ENCODE measurements around the gene MAGI3.
"Not testable (repeated sequence)": the region's sequence is repeated elsewhere in the genome, so short reads cannot be mapped to it uniquely, and the experiment has no call there.

The MAGI3 gene

DNA sequence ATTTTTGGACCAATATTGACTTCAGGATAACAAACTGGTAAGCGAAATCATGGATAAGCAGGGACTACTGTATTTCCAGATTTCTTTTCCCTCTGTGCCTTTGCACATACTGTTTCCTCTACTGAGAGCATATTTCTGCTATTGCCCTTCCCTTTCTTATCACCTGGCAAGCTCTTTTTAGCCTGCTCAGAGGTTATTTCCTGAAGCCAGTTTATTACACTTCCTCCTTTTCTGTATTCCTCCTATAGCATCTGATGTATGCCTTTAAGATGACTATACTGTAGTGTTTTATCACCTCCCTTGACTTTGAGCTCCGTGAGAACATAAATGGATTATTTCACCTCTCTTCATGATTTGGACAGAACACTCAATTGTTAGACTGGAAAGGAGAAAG lies 49.0 kb downstream of the MAGI3 start:
- no peak for FAIRE-seq
- no peak for DNase-seq (ENCODE audit: low spot score)

DNA sequence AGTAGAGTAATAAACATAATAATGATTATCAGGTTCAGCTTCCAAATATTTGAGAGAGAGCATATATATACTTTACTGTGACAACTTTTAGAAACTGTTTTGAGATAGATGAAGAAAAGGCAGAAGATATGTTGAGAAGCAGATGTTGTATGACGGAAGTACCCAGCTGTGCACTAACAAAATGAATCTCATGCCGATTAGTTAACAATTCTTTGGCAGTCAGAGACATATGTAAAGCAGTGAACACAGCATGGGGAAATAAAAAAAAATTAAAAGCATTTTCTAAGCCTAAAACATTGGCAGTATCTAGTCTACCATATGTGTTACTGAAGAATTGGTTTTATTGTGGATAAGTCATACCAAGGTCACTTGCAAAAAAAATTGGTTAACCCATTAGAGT lies 51.8 kb downstream of the MAGI3 start:
- FAIRE-seq: no peak
- DNase-seq (ENCODE audit: low spot score): no peak

DNA sequence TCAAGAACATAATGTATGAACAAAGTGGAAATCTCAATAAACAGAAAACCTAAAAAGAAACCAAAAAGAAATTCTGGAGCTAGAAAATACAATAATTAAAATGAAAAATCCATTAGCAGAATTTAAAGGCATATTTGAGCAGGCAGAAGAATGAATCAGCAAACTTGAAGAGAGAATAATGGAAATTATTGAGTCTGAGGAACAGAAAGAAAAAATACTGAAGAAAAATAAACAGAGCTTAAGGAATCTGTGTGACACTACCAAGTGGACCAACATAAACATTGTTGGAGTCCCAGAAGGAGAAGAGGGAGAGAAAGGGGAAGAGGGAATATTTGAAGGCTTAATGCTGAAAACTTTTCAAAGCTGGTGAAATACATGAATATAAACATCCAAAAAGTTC lies 54.5 kb downstream of the MAGI3 start:
- DNase-seq (ENCODE audit: low spot score) (no peak), FAIRE-seq (no peak)

DNA sequence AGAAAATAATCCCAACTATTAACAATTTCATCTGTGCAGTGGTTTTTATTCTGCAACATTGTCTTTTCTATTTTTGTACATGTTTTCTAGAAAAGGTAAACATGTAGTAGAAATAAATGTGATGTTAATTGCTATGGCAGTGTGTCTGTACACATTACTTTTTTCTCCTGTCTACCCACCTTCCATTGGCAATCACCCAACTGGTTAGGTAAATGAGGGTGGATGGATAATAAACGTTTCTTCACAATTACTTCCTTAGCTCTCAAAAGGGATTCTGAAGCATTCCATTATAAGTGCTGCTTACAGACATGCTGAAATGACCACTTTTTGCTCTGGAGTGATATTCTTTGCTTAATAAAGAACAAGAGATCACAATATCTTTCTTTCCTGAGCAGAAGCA lies 61.4 kb downstream of the MAGI3 start:
- DNase-seq (ENCODE audit: low spot score) (no peak), FAIRE-seq (no peak)

DNA sequence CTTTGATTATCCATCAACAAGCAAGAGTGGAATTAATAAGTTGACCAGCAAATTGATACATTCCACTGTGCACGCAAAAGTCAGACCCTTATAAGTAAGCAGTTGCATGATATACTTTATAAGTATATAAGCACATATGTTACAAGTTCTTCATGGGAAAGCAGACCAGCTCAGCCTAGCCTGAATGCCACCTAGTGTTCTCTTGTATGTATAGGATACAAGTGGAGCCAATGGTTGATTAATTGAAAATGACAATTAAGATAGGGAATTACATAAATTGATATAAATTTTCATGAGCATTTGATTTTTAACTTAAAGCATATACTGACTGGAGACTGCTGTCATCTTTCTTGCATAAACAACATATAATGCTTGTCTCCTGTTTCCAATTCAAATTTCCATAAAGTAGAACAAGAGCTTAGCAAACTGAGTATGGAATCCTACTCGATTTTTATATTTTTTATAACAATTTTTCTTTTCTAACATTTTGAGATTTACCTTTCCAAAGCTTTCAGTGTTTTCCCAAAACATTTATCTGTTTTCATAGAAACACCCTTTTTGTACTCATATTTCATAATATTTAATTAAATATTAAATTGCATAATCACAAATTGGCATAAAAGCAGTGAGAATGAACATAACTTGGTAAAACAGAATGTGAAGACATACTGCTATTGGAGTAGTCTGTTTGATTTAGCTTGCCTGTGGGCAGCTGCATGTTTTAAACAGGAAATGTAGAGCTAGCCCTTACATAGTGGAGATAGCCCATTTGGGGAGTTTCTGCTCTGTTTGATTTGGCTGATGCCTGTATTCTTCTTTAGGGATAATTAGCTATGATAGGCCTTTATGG lies 62.8 kb downstream of the MAGI3 start:
- DNase-seq (ENCODE audit: low spot score) (peak; percentile 7), FAIRE-seq (no peak)

DNA sequence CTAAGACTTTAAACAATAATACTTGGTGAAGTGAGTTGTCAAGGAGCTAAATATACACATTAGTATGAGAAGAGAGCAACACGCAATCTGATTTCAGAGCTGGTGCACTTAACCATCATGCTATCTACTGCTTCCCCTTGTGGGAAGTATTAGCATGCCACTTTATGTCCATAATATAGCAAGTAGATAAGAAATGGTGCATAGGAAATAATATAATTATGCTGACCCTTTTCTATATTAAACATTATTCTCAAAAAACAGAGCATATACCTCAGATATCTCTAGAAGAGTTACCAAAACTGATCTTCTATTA lies 63.4 kb downstream of the MAGI3 start:
- no peak for FAIRE-seq
- no peak for DNase-seq (ENCODE audit: low spot score)

DNA sequence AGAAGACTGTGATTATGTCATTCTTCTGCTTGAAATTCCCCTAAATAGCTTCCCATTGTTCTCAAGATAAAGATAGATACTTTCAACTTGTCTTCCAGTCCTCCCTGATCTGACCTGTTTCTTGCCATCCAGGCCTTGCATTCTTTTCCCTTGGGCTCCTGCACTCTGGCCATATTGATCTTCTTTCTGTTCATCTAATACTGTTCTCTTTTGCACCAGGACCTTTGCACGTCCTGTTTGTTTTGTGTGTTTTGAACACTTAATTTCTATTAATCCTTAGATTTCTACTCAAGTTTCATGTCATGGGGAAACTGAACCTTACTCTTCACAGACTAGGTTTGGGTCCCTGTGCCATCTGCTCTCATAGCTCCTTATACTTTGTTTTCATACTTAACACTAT lies 65.1 kb downstream of the MAGI3 start:
- DNase-seq (ENCODE audit: low spot score): no peak
- no peak for FAIRE-seq

DNA sequence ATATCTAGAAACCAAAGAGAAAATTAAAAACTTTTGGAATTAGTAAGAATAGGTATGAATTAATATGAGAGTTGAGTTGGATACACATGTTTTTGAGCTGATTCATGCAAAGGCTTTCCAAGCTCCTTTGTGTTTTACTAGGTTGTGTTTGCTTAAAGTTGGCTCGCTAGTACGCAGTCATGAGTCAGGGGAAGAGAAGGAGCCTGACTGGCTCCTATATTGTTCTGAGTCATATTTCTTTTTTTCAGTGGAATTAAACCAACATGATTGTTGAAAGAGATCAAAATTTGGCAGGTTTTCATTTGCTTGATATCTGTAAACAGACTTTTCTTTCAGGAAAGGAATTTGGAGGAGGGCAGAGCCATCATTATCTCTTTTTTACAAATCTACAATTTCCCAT lies 66.7 kb downstream of the MAGI3 start:
- DNase-seq (ENCODE audit: low spot score) (peak; percentile 84), FAIRE-seq (no peak)

DNA sequence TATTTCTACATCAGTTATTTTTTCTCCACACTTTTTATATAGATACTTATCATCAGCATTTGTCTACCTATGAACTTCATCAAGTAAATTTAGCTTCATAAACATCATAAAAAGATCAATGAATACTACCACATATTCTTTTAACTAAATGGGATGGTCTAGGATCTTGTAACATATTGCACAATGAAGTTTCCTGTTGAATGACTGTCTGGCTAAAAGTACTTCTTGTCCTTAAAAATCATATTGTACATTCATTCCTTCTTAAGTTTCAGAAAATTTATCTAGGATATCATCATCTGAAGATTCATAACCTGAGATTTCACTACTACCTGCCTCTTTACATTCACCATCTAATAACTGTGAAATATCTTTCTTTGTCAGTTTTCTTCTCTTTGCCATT lies 69.0 kb downstream of the MAGI3 start:
- no peak for DNase-seq (ENCODE audit: low spot score)
- FAIRE-seq: no peak

DNA sequence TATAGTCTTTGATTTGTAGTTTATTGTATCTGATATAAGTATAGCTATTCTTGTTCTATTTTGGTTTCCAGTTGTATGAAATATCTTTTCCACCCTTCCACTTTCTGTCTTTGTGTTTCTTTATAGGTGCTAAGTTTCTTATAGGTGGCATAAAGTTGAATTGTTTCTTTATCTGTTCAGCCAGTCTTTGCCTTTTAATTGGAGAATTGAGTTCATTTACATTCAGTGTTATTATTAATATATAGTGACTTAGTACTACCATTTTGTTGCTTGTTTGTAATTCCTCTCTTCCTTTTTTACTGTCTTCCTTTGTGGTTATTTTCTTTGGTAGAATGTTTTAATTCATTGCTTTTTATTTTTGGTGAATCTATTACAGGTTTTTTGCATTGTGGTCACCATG lies 77.7 kb downstream of the MAGI3 start:
- DNase-seq (ENCODE audit: low spot score) (no peak), FAIRE-seq (no peak)

DNA sequence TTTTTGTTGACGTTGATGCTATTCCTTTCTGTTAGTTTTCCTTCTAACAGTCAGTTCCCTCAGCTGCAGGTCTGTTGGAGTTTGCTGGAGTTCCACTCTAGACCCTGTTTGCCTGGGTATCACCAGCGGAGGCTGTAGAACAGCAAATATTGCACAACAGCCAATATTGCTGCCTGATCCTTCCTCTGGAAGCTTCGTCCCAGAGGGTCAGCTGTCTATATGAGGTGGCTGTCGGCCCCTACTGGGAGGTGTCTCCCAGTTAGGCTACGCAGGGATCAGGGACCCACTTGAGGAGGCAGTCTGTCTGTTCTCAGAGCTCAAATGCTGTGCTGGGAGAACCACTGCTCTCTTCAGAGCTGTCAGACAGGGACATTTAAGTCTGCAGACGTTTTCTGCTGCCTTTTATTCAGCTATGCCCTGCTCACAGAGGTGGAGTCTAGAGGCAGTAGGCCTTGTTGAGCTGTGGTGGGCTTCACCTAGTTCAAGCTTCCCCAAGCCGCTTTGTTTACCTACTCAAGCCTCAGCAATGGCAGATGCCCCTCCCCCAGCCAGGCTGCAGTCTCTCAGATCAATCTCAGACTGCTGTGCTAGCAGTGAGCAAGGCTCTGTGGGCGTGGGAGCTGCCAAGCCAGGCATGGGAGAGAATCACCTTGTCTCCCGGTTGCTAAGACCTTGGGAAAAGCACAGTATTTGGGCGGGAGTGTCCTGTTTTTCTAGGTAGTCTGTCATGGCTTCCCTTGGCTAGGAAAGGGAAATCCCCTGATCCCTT lies 88.3 kb downstream of the MAGI3 start:
- FAIRE-seq; DNase-seq (ENCODE audit: low spot score): not testable (repeated sequence)

DNA sequence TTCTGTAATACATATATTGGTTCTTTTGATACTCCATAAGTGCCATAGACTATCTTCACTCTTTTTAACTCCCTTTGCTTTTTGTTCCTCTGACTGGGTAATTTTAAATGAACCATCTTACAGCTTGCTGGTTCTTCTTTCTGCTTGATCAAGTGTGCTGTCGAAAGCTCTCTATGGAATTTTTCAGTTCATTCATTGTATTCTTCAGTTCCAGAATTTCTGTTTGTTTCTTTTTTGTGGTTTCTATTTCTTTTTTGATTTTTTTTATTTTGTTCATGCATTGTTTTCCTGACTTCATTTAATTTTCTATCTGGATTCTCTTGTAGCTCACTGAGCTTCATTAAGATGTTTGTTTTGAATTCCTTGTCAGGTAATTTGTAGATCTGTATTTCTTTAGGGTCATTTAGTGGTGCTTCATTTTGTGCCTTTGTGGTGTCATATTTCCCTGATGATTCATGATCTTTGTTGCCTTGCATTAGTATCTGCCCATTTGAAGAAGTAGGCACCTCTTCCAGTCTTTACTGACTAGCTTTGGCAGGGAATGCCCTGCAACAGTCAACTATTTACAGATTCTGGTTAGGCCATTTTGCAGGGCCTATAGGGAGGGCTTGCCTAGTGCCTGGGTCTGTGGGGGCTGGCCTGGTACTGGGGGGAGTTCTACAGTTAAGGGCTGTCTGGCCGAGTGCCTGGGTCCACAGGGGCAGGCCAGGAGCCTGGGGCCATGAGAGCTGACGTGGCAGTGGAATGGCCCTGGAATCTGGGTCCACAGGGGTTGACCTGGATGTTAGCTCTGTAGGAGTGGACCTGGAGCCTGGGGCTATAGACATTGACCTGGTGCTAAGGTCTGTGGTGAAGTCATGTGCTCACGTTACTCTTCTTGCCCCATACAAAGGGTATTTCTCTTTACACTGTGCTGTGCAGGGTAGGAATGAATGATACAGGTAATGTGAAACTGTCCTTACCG lies 89.7 kb downstream of the MAGI3 start:
- peak; percentile 59 for FAIRE-seq
- no peak for DNase-seq (ENCODE audit: low spot score)

DNA sequence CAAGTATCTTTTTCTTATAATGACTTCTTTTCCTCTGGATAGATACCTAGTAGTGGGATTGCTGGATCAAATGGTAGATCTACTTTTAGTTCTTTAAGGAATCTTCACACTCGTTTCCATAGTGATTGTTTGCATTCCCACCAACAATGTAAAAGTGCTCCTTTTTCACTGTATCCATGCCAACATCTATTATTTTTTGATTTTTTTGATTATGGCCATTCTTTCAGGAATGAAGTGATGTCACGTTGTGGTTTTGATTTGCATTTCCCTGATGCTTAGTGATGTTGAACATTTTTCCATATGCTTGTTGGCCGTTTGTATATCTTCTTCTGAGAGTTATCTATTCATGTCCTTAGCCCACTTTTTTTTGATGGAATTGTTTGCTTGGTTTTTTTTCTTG lies 94.8 kb downstream of the MAGI3 start:
- FAIRE-seq: not testable (repeated sequence)

DNA sequence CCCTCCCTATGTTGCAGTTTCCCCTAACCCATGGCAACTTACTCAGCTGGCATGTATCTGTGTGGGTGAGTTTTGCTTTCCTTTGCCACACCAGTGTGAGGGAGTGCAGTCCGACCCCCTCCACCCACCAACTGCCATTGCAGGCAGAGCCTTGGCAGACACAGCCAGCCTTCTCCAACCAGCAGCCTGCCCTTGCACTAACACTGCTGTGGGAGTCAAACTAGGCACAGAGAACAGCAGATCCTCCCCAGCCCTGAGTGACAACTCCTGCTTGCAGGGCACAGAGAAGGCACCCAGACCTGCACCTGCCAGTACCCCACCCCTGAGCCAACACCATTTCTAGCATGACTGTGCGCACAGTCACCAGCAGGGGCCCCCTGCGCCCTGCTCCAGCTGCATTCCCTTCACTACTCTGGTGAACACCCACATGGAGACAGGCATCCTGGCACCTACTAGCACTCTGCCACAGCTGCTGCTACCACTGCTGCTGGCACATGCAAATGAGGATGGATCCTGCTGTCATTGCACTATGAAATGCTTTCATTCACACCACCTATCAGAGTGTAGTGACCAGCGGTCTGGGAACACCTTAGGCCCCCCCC lies 98.4 kb downstream of the MAGI3 start:
- FAIRE-seq: peak; percentile 52

More for the DNA sequence above, 94.8 kb downstream of the MAGI3 start:
- DNase-seq (ENCODE audit: low spot score): not testable (repeated sequence)

DNA sequence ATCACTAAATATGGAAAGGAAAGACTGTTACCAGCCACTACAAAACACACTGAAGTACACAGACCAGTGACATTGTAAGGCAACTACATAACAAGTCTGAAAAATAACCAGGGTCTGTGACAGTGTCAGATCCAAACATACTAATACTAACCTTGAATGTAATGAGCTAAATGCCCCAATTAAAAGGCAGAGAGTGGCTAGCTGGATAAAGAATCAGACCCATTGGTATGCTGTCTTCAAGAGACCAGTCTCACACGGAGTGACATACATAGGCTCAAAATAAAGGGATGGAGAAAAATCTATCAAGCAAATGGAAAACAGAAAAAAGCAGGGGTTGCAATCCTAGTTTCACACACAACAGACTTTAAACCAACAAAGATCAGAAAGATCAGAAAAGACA lies 100.1 kb downstream of the MAGI3 start:
- DNase-seq (ENCODE audit: low spot score): no peak
- FAIRE-seq: no peak

More for the DNA sequence above, 98.4 kb downstream of the MAGI3 start:
- DNase-seq (ENCODE audit: low spot score): no peak

DNA sequence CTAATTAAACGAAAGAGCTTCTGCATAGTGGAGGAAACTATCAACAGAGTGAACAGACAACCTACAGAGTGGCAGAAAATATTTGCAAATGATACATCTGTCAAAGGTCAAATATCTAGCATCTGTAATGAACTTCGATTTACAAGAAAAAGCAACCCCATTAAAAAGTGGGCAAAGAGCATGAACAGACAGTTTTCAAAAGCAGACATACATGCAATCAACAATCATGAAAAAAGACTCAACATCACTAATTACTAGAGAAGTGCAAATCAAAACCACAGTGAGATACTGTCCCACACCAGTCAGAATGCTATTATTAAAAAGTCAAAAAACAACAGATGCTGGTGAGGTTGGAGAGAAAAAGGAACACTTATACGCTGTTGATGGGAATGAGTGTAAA lies 103.2 kb downstream of the MAGI3 start:
- FAIRE-seq (no peak), DNase-seq (ENCODE audit: low spot score) (no peak)

DNA sequence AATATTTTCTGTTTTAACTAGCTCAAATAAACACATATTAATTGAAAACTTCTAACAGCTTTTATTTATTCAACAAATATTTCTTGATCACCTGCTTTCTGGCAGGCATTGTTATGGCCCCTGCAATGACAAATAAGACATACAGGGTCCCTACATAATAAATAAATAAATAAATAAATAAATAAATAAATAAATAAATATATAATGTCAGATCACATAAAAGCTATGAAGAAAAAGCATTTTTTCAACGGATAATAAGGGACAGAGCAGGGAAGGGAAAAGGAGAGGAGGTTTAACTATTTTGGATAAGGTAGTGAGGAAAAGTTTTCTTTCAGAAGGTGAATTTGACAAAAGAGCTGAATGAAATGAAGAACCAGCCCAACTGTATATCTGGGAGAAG lies 115.0 kb downstream of the MAGI3 start:
- DNase-seq (ENCODE audit: low spot score) (no peak), FAIRE-seq (no peak)

DNA sequence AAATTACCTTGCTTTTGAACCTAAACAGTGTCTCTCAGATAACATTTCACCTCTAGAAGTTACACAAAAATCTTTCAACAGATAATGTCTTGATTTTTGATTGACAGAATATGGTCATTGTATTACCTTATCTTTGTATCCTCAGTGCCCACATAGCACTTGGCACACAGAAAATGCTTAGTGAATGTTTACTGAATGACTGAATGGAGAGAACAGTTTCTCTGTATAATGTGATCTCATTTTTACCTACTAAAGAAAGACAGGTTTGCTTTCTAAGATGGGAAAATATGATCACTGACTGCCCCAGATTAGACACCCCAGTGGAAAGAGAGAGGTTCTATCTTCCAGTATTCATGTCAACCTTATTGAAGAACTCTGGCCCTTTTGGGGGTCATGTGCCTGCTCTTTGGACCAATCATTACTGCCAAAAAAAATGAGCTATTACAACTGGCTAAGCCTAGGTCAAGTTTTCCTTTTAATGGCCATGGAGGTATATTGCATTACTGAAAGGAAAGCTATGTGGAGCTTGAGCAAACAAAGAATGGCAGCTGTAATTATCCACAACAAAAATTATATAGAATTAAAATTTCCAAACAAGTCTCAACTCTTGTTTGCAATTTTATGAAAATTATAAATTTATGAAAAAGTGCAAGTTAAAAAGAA lies 117.4 kb downstream of the MAGI3 start:
- FAIRE-seq: no peak
- DNase-seq (ENCODE audit: low spot score): no peak

DNA sequence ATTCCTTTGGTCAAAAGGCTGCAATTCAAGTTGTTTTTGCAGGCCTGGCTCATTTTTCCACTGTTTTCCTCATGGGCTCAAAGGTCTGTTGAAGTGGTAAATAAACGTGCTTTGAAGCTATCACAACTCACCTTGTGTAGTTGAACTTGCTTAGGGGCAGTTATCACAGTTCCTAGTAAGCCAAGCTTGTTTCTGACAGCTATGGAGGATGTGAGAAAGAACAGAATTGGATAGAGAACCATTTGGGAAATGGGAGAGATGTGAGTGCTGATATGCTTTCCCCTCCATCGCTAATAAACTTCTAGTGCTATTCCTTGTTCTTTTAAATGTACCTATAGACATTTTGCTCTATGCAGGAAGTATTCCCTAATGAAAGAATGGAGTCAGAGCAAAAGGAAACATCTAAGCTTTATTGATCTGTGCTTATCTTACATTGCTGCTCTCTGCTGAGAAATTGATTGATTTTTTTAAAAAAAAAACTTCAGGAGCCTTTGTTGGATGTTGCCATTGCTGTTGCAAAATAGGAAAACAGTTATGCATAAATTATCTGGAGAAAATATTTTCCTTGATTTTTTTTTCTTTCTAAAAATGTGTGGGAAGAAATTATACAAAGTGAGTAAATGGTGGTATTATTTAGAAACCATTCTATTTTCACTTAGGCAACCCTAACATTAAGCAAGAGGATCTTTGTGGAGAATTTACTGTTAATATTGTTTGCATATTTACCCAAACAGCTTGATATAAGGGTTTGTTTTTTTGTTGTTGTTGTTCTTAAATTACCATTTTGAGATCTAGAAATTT lies 118.2 kb downstream of the MAGI3 start:
- no peak for DNase-seq (ENCODE audit: low spot score)
- FAIRE-seq: peak; percentile 37

DNA sequence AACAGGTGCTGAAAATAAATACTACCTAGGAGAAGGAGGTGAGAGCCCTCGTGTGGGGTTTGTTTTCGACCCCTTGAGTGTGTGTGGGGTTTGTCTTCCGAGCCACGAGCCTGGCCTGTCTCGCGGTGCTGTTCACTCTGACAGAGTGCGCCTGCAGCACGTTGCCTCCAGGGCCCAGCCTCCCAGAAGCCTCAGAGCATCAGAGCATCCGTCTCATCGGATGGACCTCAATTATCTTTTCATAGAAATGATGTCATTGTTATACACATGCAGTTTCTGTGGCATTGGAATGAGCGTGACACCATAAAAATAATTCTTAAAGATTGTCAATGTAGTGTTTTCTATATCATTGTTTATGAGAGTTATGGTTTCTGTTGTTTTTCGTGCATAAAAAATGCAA lies 119.5 kb downstream of the MAGI3 start:
- DNase-seq (ENCODE audit: low spot score); FAIRE-seq: not testable (repeated sequence)

All from urothelium cell line (cell line).